ENCODE results near the gene SIK2. TPM values are rescaled to one million over a fixed set of nuclear protein-coding genes. Genes with fewer than 3 reads are reported as not detected.
A peak's percentile ranks its signal among the peaks of the same experiment; 100 is the strongest.

The SIK2 gene
- total RNA-seq, 1 donor from 2014 or later: 10.0 TPM

DNA sequence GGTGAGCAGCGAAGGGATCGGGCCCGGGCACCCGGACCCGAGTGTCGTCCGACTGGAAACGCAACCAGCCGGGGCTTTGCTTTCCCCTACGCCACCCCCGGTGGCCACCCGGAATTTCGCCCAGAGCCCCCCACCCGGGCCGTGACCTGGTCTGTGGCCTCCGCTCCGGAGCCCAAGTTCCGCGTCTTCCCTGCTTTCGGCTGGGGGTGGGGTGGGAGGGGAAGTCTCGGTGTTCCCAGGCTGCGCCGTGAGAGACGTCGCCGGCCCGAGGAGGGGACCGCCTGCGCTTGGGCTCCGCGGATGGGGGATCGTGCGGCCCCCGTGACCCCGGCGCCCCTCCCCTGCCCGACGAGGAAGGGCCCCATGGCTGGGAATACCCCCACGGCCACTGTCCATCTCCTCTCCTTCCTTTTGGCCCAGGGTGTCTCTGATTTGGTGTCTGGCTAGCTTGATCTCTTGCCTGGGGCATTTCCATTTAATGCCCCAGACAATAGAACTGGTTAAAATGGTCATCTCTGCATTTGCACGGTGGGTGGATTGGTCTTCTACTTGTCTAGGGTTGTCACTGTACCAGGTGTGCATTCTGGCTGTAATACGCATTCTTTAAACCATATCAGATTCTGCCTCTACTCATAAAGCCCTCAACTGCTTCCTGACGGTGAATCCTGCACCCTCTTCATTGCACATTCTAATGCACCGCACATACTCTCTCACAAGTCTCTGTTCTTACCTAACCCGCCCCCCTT is 789 bp downstream of the SIK2 start:
- no peaks in the 10 kb centered on the region for H3K27me3 Mint-ChIP-seq
- ChIA-PET POLR2A (interaction anchor here (0.8 to 1.2 kb wide), 5 partner anchors 163 to 422 kb away, joined by 3 to 7 read pairs (median 3); partner anchors contain the start of genes ALG9, DLAT and PPP2R1B), CTCF (interaction anchor here (1.7 to 2.8 kb wide), 2 partner anchors 173 to 174 kb away, joined by 22 read pairs; no protein-coding TSS in a partner anchor)
- peak overlapping the region; percentile 92 for H3K27ac Mint-ChIP-seq
- ATAC-seq (ENCODE audit: low read depth) (peak; percentile 1), DNase-seq (no peak)
- peak overlapping the region; percentile 92 for H3K4me3 Mint-ChIP-seq
- no peak for TF ChIP-seq CTCF (IDR thresholded peaks at IDR 0.05)
- H3K9me3 Mint-ChIP-seq: no peaks in the 10 kb centered on the region
- peaks cover 5% of the 10 kb centered on the region for H3K36me3 Mint-ChIP-seq (ENCODE audit: low read depth)
- H3K4me1 Mint-ChIP-seq: peaks cover 27% of the 10 kb centered on the region
- intact Hi-C loops (cut with micrococcal nuclease): loop anchor here (1.0 to 5.0 kb wide), 13 partner anchors 17 to 1712 kb away; partner anchors contain the start of genes ALG9, CFAP68, FDX1 and FDXACB1

- TF ChIP-seq CTCF (IDR thresholded peaks at IDR 0.05): no peak
- intact Hi-C loops (cut with micrococcal nuclease): loop anchor here (1.0 to 5.0 kb wide), 8 partner anchors 9 to 1711 kb away; partner anchors contain the start of genes ALG9, CFAP68, FDXACB1 and PTS
- peaks cover 27% of the 10 kb centered on the region for H3K4me1 Mint-ChIP-seq
- CTCF ChIA-PET: interaction anchor here (0.7 to 1.7 kb wide), 8 partner anchors 12 to 238 kb away, joined by 3 to 22 read pairs (median 4); no protein-coding TSS in a partner anchor
- H3K9me3 Mint-ChIP-seq: no peaks in the 10 kb centered on the region
- POLR2A ChIA-PET: interaction anchor here (1.1 to 1.2 kb wide), 4 partner anchors 162 to 267 kb away, joined by 3 to 7 read pairs (median 4); partner anchors contain the start of genes ALG9 and PPP2R1B
- peaks cover 5% of the 10 kb centered on the region for H3K36me3 Mint-ChIP-seq (ENCODE audit: low read depth)
- H3K4me3 Mint-ChIP-seq: peak overlapping the region; percentile 92
- DNase-seq: no peak
- ATAC-seq (ENCODE audit: low read depth): no peak
- H3K27ac Mint-ChIP-seq: peak overlapping the region; percentile 92
- H3K27me3 Mint-ChIP-seq: no peaks in the 10 kb centered on the region
Observed at GRCh38 chr11:111603611-111604130, 1.4 kb downstream of the SIK2 start.

DNA sequence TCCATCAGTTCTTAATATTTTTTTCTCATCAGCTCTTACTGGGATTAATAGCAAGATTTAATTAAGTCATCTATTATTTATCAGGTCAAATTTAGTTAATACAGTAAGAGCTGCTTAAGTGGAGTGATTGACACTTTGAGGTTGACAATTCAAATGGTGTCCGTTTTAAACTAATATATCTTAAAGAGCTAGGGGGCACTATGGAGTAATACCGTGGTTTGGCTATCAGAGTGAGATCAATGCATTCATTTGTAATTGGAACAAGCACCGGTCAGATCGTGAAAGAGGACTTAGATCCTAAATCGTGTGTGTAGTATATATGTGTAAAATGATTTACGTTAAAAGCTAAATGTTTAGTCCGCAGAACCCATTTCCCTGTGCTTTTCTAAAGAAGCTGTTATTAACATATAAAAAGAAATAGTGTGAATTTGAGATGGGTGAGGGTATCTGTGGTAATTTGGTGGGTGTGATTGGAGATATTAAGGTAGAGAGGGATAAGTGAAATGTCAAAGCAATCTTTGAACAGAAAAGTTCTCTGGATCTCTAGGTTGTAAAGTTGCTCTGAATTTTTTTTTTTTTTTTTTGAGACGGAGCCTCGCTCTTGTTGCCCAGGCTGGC is 2.3 kb downstream of the SIK2 start:
- Mint-ChIP-seq H3K27me3 (no peaks in the 10 kb centered on the region), H3K36me3 (ENCODE audit: low read depth) (peaks cover 5% of the 10 kb centered on the region), H3K4me3 (no peak overlapping the region), H3K9me3 (no peaks in the 10 kb centered on the region), H3K4me1 (peaks cover 27% of the 10 kb centered on the region), H3K27ac (no peak overlapping the region)
- ChIA-PET CTCF (interaction anchor here (0.7 to 1.7 kb wide), 9 partner anchors 11 to 237 kb away, joined by 3 to 22 read pairs (median 4); no protein-coding TSS in a partner anchor), POLR2A (interaction anchor here (0.6 to 1.2 kb wide), 4 partner anchors 162 to 273 kb away, joined by 3 to 6 read pairs (median 4); partner anchors contain the start of genes ALG9 and PPP2R1B)
- ATAC-seq (ENCODE audit: low read depth): no peak
- DNase-seq: no peak
- TF ChIP-seq CTCF (IDR thresholded peaks at IDR 0.05): no peak
- intact Hi-C loops (cut with micrococcal nuclease): loop anchor here (1.0 to 5.0 kb wide), 3 partner anchors 8 to 1307 kb away; partner anchors contain the start of gene RDX

DNA sequence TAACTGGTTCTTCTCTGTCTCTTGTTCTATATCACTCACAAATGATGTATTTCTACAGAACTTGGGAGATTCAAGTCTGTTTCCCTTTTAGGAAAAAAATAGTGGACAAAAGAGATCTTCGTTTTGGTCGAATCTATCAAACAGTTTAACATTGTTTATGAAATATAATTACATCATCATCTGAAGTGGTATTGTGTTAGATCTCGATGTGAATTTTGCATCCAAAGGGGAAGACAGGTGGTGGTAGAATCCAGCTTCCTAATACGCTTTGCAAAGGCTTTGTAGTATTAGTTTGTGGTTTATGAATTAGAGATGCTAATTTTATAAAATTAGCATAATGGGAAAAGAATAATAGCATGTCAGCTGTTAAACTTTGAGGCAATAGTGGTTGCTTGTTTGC is 3.4 kb downstream of the SIK2 start:
- Mint-ChIP-seq H3K4me3 (no peak overlapping the region), H3K27ac (no peak overlapping the region), H3K36me3 (ENCODE audit: low read depth) (peaks cover 5% of the 10 kb centered on the region), H3K4me1 (peaks cover 27% of the 10 kb centered on the region), H3K27me3 (no peaks in the 10 kb centered on the region), H3K9me3 (no peaks in the 10 kb centered on the region)
- CTCF ChIA-PET: no interaction called here
- intact Hi-C loops (cut with micrococcal nuclease): no loop called here
- DNase-seq (no peak), ATAC-seq (ENCODE audit: low read depth) (no peak)
- POLR2A ChIA-PET: no interaction called here
- TF ChIP-seq CTCF (IDR thresholded peaks at IDR 0.05): no peak
